Activated T-helper 9 cell treated with anti-CD3 and anti-CD28 coated beads, Interleukin-2, amount 50 U/mL, for 16 hours (primary cell): ENCODE results near the gene TMEM37.

ENCODE experiments used
- DNase-seq: peaks from one replicate; pipeline ENCODE4 v3.0.0-alpha.2; 2020; ENCODE audit warnings: low read depth

TMEM37 gene

DNA sequence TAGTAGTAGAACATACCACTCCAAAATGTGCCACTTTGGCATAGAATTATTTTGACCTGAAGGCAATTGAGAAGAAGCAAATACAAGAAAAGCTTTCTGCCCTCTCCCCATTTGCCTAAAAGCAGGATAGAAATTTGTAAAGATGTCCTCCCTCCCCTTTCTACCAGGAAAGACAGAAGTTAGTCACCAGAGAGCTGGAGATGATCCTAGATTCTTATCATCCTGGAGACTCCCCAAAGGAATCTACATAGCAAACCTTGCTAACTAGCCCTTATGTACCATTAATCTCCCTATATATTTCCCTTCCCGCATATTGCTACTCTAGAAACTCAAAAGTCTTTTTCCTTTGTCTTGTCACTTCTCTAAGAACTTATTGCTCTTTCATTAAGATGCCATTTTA, 12.6 kb upstream of the TMEM37 start:
- DNase-seq = no peak

DNA sequence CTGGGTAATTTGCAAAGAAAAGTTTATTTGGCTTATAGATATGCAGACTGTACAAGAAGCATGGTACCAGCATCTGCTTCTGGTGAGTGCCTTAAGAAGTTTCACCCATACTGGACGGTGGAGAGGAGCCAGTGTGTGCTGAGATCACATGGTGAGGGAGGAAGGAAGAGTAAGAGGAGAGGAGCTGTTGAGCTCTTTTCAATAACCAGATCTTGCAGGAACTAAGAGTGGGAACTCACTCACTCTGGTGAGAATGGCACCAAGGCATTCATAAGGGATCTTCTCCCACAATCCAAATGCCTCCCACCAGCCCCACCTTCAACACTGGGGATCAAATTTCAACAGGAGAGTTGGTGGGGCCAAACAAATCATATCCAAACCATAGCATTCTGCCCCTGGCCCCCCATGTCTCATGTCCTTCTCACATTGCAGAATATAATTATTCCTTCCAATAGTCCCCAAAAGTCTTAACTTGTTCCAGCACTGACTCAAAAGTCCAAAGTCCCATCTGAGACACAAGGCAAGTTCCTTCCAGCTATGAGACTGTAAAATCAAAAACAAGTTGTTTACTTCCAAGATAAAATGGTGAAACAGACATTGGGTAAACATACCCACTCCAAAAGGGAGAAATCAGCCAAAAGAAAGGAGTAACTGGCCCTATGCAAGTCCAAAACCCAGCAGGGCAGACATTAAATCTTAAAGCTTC, 11.7 kb upstream of the TMEM37 start:
- no peak for DNase-seq

DNA sequence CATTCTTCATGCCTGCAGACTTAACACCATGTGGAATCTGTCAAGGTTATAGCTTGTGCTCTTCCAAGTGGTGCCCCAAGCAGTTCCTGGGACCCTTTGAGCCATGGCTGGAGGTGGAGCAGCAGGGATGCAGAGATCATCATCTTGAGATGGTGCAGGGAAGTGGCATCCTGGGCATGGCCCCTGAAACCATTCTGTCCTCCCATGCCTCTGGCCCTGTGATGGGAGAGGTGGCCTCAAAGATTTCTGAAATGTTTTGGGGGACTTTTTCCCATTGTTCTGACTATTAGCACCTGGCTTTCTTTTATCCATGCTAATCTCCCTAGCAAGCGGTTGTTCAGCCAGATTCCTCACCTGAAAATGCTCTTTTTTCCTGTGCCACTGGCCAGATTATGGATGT, 10.3 kb upstream of the TMEM37 start:
- DNase-seq = no peak

DNA sequence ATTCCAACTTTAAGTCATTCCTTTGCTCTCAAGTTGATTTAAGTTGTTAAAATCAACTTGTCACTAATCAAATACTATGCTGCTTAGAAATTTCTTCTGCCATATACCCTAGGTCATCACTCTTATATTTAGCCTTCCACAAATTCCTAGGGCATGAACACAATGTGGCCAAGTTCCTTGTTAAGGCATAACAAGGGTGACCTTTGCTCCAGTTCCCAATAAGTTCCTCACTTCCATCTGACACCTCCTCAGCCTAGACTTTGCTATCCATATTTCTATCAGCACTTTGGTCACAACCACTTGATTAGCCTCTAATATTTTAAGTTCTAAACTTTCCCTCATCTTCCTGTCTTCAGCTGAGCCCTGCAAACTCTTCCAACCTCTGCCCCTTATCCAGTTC, 9.9 kb upstream of the TMEM37 start:
- no peak for DNase-seq

DNA sequence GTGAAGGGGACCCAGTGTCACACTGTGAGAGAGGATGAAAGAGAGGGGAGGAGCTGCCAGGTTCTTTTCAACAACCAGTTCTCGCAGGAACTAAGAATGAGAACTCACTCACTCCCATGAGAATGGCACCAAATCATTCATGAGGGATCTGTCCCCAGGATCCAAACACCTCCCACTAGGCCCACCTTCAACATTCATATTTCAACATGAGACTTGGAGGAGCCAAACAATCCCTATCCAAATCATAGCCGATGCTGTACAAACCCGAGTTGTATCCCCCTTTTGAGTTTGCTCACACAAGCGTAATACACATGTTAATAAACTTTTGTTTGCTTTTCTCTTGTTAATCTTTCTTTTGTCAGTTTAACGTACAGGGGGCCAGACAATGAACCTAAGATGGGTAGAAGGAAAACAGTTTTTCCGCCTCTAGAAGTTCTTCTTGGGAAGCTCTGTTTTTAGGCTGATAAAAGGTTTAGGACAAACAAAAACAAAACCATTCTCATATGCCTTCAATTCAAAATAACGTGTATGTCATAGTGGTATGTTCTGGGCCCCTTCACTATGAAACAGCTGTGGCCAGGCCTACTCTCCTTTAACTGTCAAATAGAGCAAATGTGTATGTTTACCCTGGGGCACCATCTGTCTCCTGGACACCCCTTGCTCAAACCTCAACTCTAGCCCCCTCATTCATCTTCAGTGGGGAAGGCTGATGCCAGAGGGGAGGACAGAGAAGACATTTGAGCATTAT, 9.1 kb upstream of the TMEM37 start:
- no peak for DNase-seq

DNA sequence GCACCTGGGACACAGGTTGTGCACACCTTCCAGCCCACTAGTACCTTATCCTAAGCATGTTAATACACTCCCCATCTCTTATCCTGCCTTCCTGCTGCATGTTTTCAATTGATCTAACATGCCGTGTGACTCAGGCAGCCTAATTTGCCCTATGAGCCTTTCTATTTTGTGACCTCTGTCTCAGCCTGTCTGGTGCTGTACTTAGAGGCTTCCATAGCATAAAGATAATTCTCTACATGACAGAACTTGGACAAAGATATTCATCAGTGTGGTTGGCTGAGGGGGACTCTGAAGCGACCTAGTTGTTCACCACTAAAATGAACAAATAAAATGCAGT, 8.6 kb upstream of the TMEM37 start:
- DNase-seq = no peak

DNA sequence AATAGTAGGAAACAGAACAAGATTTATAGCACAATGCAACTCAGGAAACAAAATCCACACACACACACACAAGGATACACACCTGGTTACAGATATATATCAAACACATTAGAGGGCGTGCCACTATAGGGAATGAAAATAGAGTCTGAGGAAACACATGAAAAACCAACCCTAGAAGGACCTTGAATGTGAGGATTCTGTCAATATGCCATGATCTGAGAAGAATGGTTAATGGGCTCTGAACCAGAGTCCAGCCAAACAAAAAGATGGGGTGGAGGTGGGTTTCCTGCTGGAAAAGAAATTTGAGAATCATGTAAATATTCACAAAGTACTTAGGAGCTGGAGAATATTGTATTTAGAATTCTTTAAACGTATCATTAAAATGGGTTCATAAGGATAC, 7.8 kb upstream of the TMEM37 start:
- DNase-seq = no peak

DNA sequence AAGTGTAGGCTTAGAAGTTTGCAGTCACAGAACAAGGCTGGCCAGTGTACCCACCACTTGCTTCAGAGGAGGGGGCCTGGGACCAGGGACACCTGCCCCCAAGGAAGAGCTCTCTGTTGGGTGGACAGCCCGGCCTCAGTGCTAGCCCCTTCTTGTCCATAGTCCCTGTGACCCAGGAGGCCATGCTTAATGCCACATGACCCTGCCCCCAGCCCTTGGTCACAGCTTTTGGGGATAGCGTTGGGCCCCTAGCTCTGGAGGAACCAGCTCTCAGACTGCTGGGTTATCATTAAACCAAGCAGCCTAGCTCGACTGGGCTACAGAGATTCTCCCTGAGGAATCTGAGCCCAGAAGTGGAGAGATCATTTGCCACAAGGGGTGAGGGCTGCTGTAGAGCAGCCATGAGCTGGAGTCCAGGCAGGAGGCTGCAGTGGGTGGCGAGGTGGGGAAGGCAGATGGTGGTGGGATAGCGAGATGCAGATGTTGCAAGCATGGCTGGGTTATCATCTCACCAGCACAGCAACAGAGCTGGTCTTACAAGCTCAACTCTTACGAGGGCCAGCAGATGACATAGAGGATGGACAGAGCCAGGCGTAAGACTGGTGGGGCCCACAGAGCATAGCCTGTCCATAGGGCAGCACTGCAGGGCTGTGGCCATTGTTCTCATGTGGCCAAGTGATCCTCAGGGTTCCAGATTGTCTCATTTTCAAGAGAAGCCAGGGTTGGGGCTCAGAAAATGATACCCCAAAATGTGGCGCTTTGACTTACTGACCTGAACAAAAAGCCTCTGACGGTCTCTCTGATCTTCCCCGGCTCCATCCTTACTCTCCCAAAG, 7.2 kb upstream of the TMEM37 start:
- no peak for DNase-seq

DNA sequence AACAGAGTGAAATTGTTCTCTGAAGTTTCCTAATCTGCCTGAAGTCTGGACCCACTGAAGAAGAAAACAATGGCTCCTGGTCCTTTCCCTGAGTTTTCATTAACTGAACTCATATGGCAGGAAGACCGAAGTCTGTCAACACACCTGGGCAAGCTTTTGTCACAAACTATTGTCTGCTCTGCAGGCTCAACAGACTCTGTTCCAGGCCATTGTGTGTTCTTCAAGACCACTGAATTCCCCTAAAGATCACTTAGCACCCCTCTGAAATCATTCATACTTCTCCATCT, 6.6 kb upstream of the TMEM37 start:
- no peak for DNase-seq

DNA sequence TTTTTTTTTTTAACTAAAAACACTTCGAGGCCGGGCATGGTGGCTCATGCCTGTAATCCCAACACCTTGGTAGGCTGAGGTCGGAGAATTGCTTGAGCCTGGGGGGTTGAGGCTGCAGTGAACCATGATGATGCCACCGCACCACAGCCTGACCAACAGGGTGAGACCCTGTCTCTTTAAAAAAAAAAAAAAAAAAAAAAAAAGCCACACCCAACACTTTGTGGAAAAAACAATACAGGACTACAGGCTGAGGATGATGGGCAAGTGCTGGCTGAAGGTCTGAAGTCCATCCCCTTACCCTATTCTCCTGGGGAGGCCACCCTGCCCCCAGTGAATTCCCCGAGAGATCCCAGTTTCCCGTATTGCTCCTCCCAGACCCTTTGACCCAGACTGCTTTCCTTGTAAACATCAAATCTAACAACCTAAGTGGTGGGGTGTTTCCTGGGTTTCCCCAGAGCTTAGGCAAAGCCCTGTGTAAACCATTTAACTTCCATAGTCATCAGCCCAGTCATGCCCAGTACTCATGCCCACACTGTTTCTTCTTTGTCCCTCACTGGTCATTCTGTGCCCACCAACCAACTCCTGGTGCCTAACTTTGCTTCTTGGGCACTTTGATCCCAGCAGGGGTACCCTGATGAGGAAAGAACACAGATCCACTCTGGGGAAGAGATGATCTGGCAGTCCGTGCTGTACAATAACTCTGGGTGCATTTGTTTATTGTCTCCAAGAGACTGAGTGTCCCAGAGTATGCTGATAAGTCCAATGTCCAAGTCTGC, 5.8 kb upstream of the TMEM37 start:
- no peak for DNase-seq

DNA sequence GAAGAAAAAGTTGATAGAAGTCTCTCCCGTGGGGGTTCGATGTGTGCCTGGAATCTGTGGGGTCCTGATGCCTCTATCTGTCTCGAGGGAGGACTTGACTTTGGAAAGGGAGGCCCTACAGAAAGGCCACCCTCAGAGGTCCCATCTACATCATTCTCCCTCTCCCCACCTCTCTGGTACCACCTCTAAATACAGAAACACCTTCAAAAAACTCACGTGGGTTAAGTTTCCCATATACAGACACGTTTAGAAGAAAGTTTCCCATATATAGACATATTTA, 5.3 kb upstream of the TMEM37 start:
- DNase-seq = no peak

DNA sequence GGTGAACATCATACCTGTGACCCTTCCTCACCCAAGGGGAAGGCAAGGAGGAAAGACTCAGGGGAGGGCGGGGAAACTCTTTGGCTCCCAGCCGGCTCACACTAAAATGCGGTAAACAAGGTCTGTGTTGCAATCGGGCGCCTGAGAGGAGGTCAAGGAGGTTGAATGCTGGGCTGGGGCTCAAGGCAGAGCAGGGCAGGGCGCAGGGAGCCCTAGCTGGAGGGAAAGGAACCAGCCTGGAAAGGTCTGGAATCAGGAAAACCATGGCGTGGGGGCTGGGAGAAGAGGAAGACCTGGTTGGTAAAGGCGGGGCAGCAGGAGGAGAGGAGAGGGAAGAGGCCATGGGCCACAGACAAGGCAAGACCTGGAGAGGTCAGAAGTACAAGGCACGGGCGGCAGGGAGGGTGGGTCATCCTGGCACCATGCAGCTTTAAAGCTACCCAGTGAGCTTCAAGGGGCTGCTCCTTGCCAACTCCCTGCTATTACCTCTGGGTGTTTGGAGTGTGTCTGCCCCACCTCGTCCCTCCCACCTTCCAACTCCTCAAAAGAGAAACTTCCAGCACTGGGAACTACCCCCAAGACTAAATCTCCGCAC, 4.8 kb upstream of the TMEM37 start:
- DNase-seq = no peak

DNA sequence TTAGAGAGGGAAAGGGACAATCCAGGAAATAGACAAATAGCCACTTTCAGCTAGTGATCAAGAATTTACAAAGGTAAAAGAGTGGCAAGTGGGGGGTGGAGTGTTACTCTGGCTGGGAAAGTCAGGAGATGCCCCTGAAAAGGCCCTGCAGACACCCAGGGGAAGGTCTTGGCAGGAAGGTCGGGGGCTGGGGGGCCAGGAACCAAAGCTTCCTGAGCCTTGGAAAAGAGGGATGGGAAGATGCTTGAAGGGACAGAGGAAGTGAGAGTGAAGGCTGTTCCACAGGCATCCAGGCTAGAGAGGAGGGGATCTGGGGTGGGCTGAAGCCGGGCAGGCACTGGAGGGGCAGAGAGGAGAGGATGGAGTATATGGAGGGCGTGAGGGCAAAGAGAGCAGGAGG, 3.9 kb upstream of the TMEM37 start:
- DNase-seq = no peak

DNA sequence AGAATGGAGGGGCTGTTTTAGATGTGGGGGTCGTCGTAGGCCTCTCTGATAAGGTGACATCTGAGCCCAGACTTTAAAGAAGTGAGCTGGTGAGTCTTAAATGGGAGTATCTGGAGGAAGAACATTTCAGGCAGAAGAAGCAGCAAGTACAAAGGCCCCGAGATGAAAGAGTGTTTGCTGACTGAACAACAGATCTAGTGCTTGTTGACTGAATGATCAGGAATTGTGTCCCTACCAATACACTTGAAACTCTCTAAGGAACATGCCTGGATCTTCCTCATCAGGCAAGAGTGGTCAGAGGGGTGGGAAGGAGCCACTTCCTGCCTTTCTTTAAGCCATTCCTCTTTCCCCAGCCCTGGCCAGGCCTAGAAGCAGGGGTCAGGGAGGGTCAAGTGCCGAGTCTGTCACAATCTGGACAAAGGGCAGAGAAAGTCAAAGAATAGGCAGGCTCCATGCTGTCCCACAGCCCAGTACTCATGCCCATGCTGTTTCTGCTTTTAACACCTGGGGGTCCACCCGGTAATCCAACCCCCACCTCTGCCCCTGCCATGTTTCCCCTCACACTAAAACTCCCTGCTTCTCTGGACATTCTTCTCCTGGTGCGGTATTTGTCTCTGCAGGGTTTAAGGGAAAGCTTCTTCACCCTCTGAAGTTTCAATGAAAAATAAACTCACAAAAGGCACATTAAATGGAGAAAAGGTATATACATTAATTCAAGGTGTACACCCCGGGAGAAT, 3.0 kb upstream of the TMEM37 start:
- DNase-seq = no peak

DNA sequence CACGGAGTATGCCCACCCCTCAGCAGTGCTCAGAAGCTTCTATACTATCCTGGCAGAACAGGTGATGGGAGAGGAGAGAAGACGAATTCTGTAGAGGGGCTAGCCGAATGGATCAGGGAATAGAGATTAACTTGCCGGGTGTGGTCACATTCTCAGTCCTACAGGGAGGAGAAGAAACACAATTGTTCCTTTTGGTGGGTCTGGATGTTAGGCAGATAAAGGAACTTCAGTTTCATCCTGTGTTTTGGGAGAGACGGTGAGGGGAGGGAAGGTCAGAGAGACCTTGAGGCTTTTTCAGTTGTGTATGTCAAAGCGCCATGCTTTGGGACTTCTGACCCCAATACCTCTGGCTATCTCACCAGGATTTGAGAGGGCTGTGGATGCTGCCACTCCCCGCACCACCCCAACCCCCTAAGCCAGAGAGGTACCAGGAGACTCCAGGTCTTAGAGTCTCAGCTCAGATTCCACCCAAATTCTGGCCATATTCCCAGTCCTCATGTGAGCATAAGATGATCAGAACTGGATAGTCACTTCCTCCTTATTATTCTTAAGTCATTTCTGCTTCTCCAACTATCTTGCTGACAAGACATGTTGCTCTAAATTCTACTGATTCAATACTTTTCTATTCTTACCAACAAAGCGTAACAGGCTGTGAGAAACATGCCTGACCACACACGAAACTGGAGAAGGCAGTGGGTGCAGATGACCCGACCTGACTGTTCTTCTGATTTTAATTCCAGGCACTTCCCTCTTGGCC, 2.3 kb upstream of the TMEM37 start:
- DNase-seq = no peak

DNA sequence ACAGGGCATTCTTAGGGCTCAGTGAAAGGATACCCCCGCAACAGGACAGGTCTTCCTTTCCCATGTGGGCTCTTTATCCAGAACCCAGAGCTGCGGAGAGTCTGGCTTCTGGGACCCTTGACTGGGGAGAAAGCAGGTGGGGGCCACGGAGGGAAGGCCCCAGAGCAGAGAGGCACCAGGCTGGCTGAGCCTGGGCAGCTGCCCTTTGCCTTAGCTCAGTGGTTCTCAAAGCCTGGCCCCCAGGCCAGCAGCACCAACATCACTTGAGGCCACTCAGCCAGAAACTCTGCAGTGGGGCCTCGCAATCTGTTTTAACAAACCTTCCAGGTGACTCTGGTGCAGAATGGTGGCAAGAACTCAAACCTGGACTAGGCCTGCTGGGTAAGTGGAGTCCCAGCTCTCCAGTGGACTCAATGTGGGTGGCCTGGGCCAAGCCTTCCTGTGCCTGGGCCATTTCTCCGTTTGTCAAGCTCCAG, 1.6 kb upstream of the TMEM37 start:
- DNase-seq = no peak

DNA sequence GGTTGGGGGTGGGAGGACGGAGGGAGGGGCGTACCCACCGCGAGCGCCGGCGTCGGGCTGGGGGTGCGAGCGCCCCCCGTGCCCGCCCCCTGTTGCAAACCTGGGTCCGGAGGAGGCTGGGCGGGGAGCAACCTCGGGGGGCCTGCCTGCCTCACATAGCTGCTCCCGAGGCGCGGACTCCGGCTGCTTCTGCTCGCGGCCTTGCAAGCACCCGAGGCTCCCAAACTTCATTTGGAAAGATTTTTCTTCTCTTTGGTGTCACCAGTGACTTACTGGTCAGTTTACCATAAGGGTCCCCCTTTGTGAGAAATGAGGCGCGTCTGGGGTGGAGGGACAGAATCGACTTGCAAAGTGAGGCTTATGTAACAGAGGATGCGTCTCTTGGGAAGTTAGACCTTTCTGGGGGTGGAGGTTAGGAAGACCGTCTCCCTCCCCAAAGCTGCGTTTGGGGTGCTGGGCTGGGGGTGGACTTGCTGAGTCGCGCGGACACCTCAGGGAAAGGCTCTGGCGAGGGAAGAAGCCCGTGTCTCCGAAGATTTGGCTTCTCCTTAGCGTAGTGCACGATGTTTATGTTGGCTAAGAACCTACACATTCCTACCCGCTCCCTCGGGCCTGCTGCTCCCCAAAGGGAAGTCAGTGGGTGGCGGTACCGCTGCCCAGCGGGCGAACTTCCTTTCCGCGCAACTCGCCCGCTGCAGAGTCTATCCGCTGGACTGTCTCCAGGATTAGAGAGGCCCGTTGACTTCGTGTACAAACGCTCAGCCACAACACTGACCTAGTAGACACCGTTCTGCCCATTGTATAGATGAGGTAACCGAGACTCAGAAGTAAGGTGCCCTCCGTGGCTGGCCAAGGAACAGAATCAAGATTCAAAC, 559 bp downstream of the TMEM37 start:
- no peak for DNase-seq

DNA sequence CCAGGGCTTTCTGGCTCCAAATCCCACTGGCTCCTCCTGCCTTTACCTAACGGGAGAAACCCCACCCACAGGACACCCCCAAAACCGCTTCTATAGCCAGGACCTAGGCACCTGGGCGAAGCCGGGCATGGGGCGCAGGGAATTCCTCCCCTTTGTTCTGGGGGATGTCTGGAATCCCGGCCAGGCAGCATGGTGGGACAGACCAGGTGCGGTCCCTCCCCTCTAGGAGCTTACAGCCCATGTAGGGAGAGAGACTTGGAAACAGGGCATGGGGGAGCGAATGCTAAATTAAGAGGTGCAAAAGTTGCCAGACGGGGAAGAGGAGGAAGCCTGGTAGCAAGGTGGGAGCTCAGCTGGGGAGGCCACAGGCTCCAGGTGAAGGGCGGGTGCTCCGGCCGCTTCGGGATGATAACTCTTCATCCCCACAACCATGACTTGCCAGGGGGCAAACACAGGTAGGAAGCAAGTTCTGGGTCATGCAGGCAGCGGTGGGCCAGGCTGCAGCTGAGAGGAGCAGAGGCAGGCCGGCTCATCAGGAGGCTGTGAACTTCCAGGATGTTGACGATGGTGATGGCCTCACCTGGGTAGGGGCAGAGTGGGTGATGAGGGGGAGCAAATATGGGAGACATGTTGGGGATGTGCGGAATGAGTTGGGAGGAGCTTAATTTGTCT, 1.3 kb downstream of the TMEM37 start:
- no peak for DNase-seq

DNA sequence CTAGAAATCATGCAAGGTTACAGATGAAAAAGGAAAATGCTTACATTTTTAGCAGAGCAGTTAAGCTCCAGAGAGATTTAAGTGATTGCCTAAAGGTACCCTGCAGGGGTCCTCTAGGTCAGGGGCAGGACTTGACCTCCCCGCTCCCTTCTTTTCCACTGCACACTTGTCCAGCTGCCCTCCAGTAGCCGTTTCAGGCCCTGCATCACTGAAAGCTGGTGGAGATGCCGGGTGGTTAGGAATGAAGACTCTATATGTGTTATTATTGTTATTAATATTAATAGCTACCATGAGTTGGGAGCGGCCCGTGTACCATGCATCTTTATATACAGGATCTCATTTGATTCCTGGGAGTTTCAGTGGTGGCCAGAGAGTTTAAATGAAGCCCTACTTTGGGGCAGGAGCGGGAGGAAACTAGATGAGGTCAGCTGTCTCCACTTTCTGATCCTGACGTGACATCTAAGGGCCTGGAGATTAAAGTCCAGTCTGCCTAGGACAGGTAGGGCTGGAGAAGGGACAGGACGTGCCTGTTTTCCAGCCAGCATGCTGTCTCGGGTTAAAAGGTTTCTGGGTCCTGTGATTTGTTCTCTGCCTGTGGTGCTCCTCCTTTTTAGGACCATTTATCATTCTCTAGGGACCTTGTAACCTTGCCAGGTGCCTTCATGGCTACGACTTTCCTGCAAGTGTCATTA, 2.1 kb downstream of the TMEM37 start:
- no peak for DNase-seq
